Neural cell (in vitro differentiated cells): ENCODE data around the gene OR6C65.
"Not testable (repeated sequence)": the region's sequence is repeated elsewhere in the genome, so short reads cannot be mapped to it uniquely, and the experiment has no call there.

ENCODE experiments used
- EP300 ChIP-seq: fragments of 450-650 bp; conservative IDR thresholded peaks from 2 replicates; pipeline ENCODE4 v1.6.1; 2014; ENCODE audit warnings: antibody characterized with exemption, mild to moderate bottlenecking, moderate library complexity; ENCODE audit not compliant: poor library complexity, severe bottlenecking
- EZH2 ChIP-seq: fragments of 200-600, 300-800 bp; shearing (Covaris generic), sonication (generic); IDR thresholded peaks from 2 replicates; pipeline ENCODE4 v1.6.1; 2014; ENCODE audit warnings: antibody characterized with exemption, low read length, borderline replicate concordance, mild to moderate bottlenecking; ENCODE audit not compliant: insufficient read depth, poor library complexity, severe bottlenecking
- MXI1 ChIP-seq: fragments of 450-650 bp; conservative IDR thresholded peaks from 2 replicates; pipeline ENCODE4 v1.6.1; 2014; ENCODE audit warnings: antibody characterized with exemption, mild to moderate bottlenecking; ENCODE audit not compliant: poor library complexity, severe bottlenecking
- POLR2AphosphoS5 ChIP-seq: IDR thresholded peaks from 2 replicates; pipeline ENCODE4 v1.6.1; 2012
- RAD21 ChIP-seq: fragments of 450-650 bp; conservative IDR thresholded peaks from 2 replicates; pipeline ENCODE4 v1.6.1; 2014; ENCODE audit warnings: antibody characterized with exemption, mild to moderate bottlenecking, moderate library complexity
- SMC3 ChIP-seq: fragments of 450-650 bp; conservative IDR thresholded peaks from 2 replicates; pipeline ENCODE4 v1.6.1; 2014; ENCODE audit warnings: antibody characterized with exemption, mild to moderate bottlenecking, moderate library complexity; ENCODE audit not compliant: poor library complexity
- TAF1 ChIP-seq: IDR thresholded peaks from 2 replicates; pipeline ENCODE4 v1.6.1; 2012; ENCODE audit warnings: low read depth
- TF ChIP-seq, protein P1 (sequence below): fragments of 450-650 bp; IDR thresholded peaks from 2 replicates; pipeline ENCODE4 v1.5.1; 2014; ENCODE audit warnings: antibody characterized with exemption, mild to moderate bottlenecking, moderate library complexity; ENCODE audit not compliant: poor library complexity, severe bottlenecking
- TF ChIP-seq, protein P2 (sequence below): IDR thresholded peaks from 2 replicates; pipeline ENCODE4 v1.6.1; 2012; ENCODE audit warnings: borderline replicate concordance

DNA sequence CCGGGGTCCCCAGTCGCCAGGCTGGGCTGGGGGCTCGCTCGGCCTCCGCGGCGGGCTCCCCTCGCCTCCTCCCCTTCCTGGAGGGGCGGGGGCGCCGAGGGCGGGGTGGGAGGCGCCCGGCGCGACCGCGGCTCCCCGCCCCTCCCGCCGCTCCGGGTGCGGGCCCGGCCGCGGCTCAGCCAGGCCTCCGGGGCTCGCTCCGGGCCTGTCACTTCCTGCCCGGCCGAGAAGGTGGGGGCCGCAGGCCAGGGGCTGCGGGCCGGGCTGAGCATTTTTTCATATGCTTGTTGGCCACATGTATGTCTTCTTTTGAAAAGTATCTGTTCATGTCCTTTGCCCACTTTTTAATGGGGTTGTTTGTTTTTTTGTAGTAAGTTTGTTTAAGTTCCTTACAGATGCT is 14.6 kb downstream of the OR6C65 start:
- not testable (repeated sequence) for TF ChIP-seq POLR2AphosphoS5, SMC3, EZH2, TAF1, MXI1, EP300, RAD21
- TF ChIP-seq, protein P1, sequence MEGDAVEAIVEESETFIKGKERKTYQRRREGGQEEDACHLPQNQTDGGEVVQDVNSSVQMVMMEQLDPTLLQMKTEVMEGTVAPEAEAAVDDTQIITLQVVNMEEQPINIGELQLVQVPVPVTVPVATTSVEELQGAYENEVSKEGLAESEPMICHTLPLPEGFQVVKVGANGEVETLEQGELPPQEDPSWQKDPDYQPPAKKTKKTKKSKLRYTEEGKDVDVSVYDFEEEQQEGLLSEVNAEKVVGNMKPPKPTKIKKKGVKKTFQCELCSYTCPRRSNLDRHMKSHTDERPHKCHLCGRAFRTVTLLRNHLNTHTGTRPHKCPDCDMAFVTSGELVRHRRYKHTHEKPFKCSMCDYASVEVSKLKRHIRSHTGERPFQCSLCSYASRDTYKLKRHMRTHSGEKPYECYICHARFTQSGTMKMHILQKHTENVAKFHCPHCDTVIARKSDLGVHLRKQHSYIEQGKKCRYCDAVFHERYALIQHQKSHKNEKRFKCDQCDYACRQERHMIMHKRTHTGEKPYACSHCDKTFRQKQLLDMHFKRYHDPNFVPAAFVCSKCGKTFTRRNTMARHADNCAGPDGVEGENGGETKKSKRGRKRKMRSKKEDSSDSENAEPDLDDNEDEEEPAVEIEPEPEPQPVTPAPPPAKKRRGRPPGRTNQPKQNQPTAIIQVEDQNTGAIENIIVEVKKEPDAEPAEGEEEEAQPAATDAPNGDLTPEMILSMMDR, result not testable (repeated sequence)
- TF ChIP-seq, protein P2, sequence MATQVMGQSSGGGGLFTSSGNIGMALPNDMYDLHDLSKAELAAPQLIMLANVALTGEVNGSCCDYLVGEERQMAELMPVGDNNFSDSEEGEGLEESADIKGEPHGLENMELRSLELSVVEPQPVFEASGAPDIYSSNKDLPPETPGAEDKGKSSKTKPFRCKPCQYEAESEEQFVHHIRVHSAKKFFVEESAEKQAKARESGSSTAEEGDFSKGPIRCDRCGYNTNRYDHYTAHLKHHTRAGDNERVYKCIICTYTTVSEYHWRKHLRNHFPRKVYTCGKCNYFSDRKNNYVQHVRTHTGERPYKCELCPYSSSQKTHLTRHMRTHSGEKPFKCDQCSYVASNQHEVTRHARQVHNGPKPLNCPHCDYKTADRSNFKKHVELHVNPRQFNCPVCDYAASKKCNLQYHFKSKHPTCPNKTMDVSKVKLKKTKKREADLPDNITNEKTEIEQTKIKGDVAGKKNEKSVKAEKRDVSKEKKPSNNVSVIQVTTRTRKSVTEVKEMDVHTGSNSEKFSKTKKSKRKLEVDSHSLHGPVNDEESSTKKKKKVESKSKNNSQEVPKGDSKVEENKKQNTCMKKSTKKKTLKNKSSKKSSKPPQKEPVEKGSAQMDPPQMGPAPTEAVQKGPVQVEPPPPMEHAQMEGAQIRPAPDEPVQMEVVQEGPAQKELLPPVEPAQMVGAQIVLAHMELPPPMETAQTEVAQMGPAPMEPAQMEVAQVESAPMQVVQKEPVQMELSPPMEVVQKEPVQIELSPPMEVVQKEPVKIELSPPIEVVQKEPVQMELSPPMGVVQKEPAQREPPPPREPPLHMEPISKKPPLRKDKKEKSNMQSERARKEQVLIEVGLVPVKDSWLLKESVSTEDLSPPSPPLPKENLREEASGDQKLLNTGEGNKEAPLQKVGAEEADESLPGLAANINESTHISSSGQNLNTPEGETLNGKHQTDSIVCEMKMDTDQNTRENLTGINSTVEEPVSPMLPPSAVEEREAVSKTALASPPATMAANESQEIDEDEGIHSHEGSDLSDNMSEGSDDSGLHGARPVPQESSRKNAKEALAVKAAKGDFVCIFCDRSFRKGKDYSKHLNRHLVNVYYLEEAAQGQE, result not testable (repeated sequence)
